Tibial nerve (tissue), 4 donors: ENCODE data around the gene KIN.

Source experiments
- CTCF ChIP-seq, 5 experiments: fragments of 200-600 bp in 3 of 5; fragments of 450-650 bp in 2 of 5; sonication (generic) in 3 of 5; IDR thresholded peaks; one replicate each; pipeline ENCODE4 v1.5.1; 2016 to 2019; ENCODE audit warnings: antibody characterized with exemption in 5 of 5, mild to moderate bottlenecking in 3 of 5, moderate library complexity in 2 of 5
- EP300 ChIP-seq, 2 donors: sonication (generic); formaldehyde crosslinking; IDR thresholded peaks; one replicate each; pipeline ENCODE4 v1.6.1; 2017; ENCODE audit warnings: antibody characterized with exemption in 2 of 2, mild to moderate bottlenecking in 1 of 2
- POLR2A ChIP-seq, 2 donors: fragments of 450-650 bp; IDR thresholded peaks; one replicate each; pipeline ENCODE4 v1.6.1; 2017; ENCODE audit warnings: antibody characterized with exemption in 2 of 2, mild to moderate bottlenecking in 2 of 2, moderate library complexity in 2 of 2

- TF ChIP-seq CTCF (IDR thresholded peaks at IDR 0.05): no peak
- TF ChIP-seq EP300 (IDR thresholded peaks at IDR 0.05): no peak
- no peak for TF ChIP-seq POLR2A (IDR thresholded peaks at IDR 0.05)
Measured at GRCh38 chr10:7704071-7705016, 83.4 kb downstream of the KIN start.
